A204.1 (cell line): Measurements from ENCODE around the gene CHORDC1.
"Not testable (repeated sequence)": the region's sequence is repeated elsewhere in the genome, so short reads cannot be mapped to it uniquely, and the experiment has no call there.

ENCODE experiments used
- FAIRE-seq: peaks from 2 replicates; lab custom pipeline; 2012; peaks lifted over from hg19 to GRCh38; lab: Jason Lieb, UNC

CHORDC1 gene

GRCh38 chr11:90222459-90223247 is at the start of gene CHORDC1:
CHORDC1 (minus strand) TSS chr11:90223049; CDS start chr11:90222954, 95 bp downstream.
- FAIRE-seq, result peak; percentile 73

- no peak for FAIRE-seq
Measured at GRCh38 chr11:90257158-90257525, 34.3 kb upstream of the CHORDC1 start.

GRCh38 chr11:90256404-90257157 is 33.7 kb upstream of the CHORDC1 start:
- no peak for FAIRE-seq

- no peak for FAIRE-seq
Measured at GRCh38 chr11:90254065-90254464, 31.2 kb upstream of the CHORDC1 start.

- no peak for FAIRE-seq
Measured at GRCh38 chr11:90252053-90252452, 29.2 kb upstream of the CHORDC1 start.

- no peak for FAIRE-seq
Measured at GRCh38 chr11:90251599-90251998, 28.8 kb upstream of the CHORDC1 start.

- FAIRE-seq, result no peak
Measured at GRCh38 chr11:90250970-90251369, 28.1 kb upstream of the CHORDC1 start.

- peak; percentile 47 for FAIRE-seq
Measured at GRCh38 chr11:90246468-90246867, 23.6 kb upstream of the CHORDC1 start.

- no peak for FAIRE-seq
Measured at GRCh38 chr11:90243534-90243933, 20.7 kb upstream of the CHORDC1 start.

GRCh38 chr11:90242894-90243416 is 20.1 kb upstream of the CHORDC1 start:
- no peak for FAIRE-seq

- no peak for FAIRE-seq
Measured at GRCh38 chr11:90241414-90241813, 18.6 kb upstream of the CHORDC1 start.

GRCh38 chr11:90239967-90240636 is 17.3 kb upstream of the CHORDC1 start:
- not testable (repeated sequence) for FAIRE-seq

- FAIRE-seq, result no peak
Measured at GRCh38 chr11:90237004-90237403, 14.2 kb upstream of the CHORDC1 start.

- no peak for FAIRE-seq
Measured at GRCh38 chr11:90235526-90235925, 12.7 kb upstream of the CHORDC1 start.

GRCh38 chr11:90234977-90235376 is 12.1 kb upstream of the CHORDC1 start:
- no peak for FAIRE-seq

GRCh38 chr11:90229791-90230190 is 6.9 kb upstream of the CHORDC1 start:
- no peak for FAIRE-seq

- no peak for FAIRE-seq
Measured at GRCh38 chr11:90228056-90228455, 5.2 kb upstream of the CHORDC1 start.

- no peak for FAIRE-seq
Measured at GRCh38 chr11:90223248-90223585, 368 bp upstream of the CHORDC1 start.

- FAIRE-seq, result no peak
Measured at GRCh38 chr11:90221803-90222458, 918 bp downstream of the CHORDC1 start.

GRCh38 chr11:90220391-90220790 is 2.5 kb downstream of the CHORDC1 start:
- FAIRE-seq, result no peak

- FAIRE-seq, result no peak
Measured at GRCh38 chr11:90219438-90219837, 3.4 kb downstream of the CHORDC1 start.

GRCh38 chr11:90218606-90219005 is 4.2 kb downstream of the CHORDC1 start:
- no peak for FAIRE-seq
